ENCODE results near the gene MYO16.
"Not testable (repeated sequence)": the region's sequence is repeated elsewhere in the genome, so short reads cannot be mapped to it uniquely, and the experiment has no call there.

The MYO16 gene

GRCh38 chr13:108902405-108903155 is 273.2 kb downstream of the MYO16 start:
- no peaks in the 10 kb centered on the region for H3K4me1 ChIP-seq (ENCODE audit: control insufficient read depth in 2 of 2, insufficient read depth in 2 of 2, low read length in 2 of 2)
- no peaks in the 10 kb centered on the region for H3K36me3 ChIP-seq (ENCODE audit: control insufficient read depth in 2 of 2, insufficient read depth in 2 of 2, low read length in 2 of 2)
- no peak overlapping the region for H3K27ac ChIP-seq (ENCODE audit: low read depth in 2 of 2, low read length in 2 of 2)
- no peak overlapping the region for H3K4me3 ChIP-seq (ENCODE audit: low read length in 2 of 2)
- H3K27me3 ChIP-seq (ENCODE audit: control insufficient read depth in 2 of 2, insufficient read depth in 2 of 2, low read length in 2 of 2) = no peaks in the 10 kb centered on the region
- no peak overlapping the region for H3K9ac ChIP-seq (ENCODE audit: low read depth in 1 of 2, low read length in 2 of 2)
- H3K9me3 ChIP-seq (ENCODE audit: control insufficient read depth in 2 of 2, low read length in 2 of 2) = no peaks in the 10 kb centered on the region

DNA sequence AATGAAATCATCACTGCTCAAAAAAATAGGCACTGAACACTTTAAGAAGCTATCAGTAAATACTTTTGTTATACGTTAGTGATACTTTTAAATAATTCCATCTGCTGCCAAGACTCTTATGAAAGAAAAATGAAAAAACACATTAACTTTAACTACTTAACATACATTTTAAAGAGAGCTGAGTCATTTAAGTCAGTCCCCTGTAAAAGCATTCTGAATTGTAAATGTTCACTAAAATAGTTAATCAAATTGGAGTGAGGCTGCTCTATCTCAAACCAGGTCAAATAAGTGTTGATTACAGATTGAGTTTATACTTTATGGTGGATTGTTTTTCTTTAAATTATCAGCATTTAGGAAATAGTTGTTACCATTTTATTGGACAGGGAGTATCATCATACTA is 274.2 kb downstream of the MYO16 start:
- no peak overlapping the region for H3K4me3 ChIP-seq (ENCODE audit: low read length in 2 of 2)
- H3K27ac ChIP-seq (ENCODE audit: low read depth in 2 of 2, low read length in 2 of 2) = no peak overlapping the region
- H3K27me3 ChIP-seq (ENCODE audit: control insufficient read depth in 2 of 2, insufficient read depth in 2 of 2, low read length in 2 of 2) = no peaks in the 10 kb centered on the region
- H3K4me1 ChIP-seq (ENCODE audit: control insufficient read depth in 2 of 2, insufficient read depth in 2 of 2, low read length in 2 of 2) = no peaks in the 10 kb centered on the region
- no peaks in the 10 kb centered on the region for H3K9me3 ChIP-seq (ENCODE audit: control insufficient read depth in 2 of 2, low read length in 2 of 2)
- no peak overlapping the region for H3K9ac ChIP-seq (ENCODE audit: low read depth in 1 of 2, low read length in 2 of 2)
- H3K36me3 ChIP-seq (ENCODE audit: control insufficient read depth in 2 of 2, insufficient read depth in 2 of 2, low read length in 2 of 2) = no peaks in the 10 kb centered on the region

DNA sequence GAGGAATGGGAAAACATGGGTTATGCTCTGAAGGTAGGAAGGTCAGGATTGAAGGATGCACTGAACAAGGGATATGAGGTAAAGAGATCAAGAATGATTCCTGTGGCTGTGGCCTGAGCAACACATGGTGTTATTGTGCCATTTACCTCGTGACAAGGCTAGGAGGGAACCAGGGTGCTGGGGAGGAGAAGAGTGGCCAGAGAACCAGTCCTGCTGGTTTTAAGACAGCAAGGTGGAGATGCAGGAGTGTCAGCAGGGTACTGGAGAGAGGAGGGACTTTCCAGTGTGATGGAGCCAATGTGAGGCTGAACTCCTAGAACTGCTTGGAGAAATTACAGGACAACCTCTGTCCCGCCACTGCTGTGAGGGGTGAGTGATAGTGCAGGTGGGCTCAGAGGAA is 282.4 kb downstream of the MYO16 start:
- H3K4me1 ChIP-seq (ENCODE audit: control insufficient read depth in 2 of 2, insufficient read depth in 2 of 2, low read length in 2 of 2) = peaks cover 0 to 9% of the 10 kb centered on the region in 2 donors
- H3K9me3 ChIP-seq (ENCODE audit: control insufficient read depth in 2 of 2, low read length in 2 of 2) = no peaks in the 10 kb centered on the region
- H3K27ac ChIP-seq (ENCODE audit: low read depth in 2 of 2, low read length in 2 of 2) = no peak overlapping the region
- no peak overlapping the region for H3K9ac ChIP-seq (ENCODE audit: low read depth in 1 of 2, low read length in 2 of 2)
- no peaks in the 10 kb centered on the region for H3K36me3 ChIP-seq (ENCODE audit: control insufficient read depth in 2 of 2, insufficient read depth in 2 of 2, low read length in 2 of 2)
- no peak overlapping the region for H3K4me3 ChIP-seq (ENCODE audit: low read length in 2 of 2)
- H3K27me3 ChIP-seq (ENCODE audit: control insufficient read depth in 2 of 2, insufficient read depth in 2 of 2, low read length in 2 of 2) = no peaks in the 10 kb centered on the region

DNA sequence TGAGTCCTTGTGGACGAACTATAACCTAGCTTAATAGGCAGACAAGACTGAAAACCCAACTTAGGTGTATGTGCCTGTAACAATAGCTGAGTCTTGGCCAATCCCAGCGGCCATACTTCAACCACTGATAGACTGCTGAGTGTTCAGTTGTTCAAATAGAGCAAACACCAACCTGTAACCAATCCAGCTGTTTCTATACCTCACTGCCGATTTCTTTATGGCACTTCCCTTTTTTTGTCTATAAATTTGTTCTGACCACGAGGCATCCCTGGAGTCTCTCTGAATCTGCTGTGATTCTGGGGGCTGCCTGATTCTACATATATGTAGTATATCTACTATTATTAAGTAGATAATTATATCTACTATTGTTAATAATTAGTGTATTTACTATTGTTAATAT is 284.3 kb downstream of the MYO16 start:
- H3K27ac ChIP-seq (ENCODE audit: low read depth in 2 of 2, low read length in 2 of 2); H3K4me3 ChIP-seq (ENCODE audit: low read length in 2 of 2); H3K27me3 ChIP-seq (ENCODE audit: control insufficient read depth in 2 of 2, insufficient read depth in 2 of 2, low read length in 2 of 2); H3K9me3 ChIP-seq (ENCODE audit: control insufficient read depth in 2 of 2, low read length in 2 of 2); H3K4me1 ChIP-seq (ENCODE audit: control insufficient read depth in 2 of 2, insufficient read depth in 2 of 2, low read length in 2 of 2); H3K9ac ChIP-seq (ENCODE audit: low read depth in 1 of 2, low read length in 2 of 2); H3K36me3 ChIP-seq (ENCODE audit: control insufficient read depth in 2 of 2, insufficient read depth in 2 of 2, low read length in 2 of 2): not testable (repeated sequence)

GRCh38 chr13:108915095-108915633 is 285.8 kb downstream of the MYO16 start:
- no peak overlapping the region for H3K9ac ChIP-seq (ENCODE audit: low read depth in 1 of 2, low read length in 2 of 2)
- no peaks in the 10 kb centered on the region for H3K9me3 ChIP-seq (ENCODE audit: control insufficient read depth in 2 of 2, low read length in 2 of 2)
- H3K27me3 ChIP-seq (ENCODE audit: control insufficient read depth in 2 of 2, insufficient read depth in 2 of 2, low read length in 2 of 2) = no peaks in the 10 kb centered on the region
- no peaks in the 10 kb centered on the region for H3K36me3 ChIP-seq (ENCODE audit: control insufficient read depth in 2 of 2, insufficient read depth in 2 of 2, low read length in 2 of 2)
- peak overlapping the region in 1 of 2 donors; percentile 4 for H3K27ac ChIP-seq (ENCODE audit: low read depth in 2 of 2, low read length in 2 of 2)
- H3K4me1 ChIP-seq (ENCODE audit: control insufficient read depth in 2 of 2, insufficient read depth in 2 of 2, low read length in 2 of 2) = peaks cover 0 to 9% of the 10 kb centered on the region in 2 donors
- peak overlapping the region; percentile 8 to 48 for H3K4me3 ChIP-seq (ENCODE audit: low read length in 2 of 2)

- peaks cover 0 to 9% of the 10 kb centered on the region in 2 donors for H3K4me1 ChIP-seq (ENCODE audit: control insufficient read depth in 2 of 2, insufficient read depth in 2 of 2, low read length in 2 of 2)
- no peaks in the 10 kb centered on the region for H3K36me3 ChIP-seq (ENCODE audit: control insufficient read depth in 2 of 2, insufficient read depth in 2 of 2, low read length in 2 of 2)
- H3K27me3 ChIP-seq (ENCODE audit: control insufficient read depth in 2 of 2, insufficient read depth in 2 of 2, low read length in 2 of 2) = no peaks in the 10 kb centered on the region
- H3K9ac ChIP-seq (ENCODE audit: low read depth in 1 of 2, low read length in 2 of 2) = no peak overlapping the region
- H3K27ac ChIP-seq (ENCODE audit: low read depth in 2 of 2, low read length in 2 of 2) = peak overlapping the region in 1 of 2 donors; percentile 4
- peak overlapping the region; percentile 10 to 48 for H3K4me3 ChIP-seq (ENCODE audit: low read length in 2 of 2)
- H3K9me3 ChIP-seq (ENCODE audit: control insufficient read depth in 2 of 2, low read length in 2 of 2) = no peaks in the 10 kb centered on the region
Observed at GRCh38 chr13:108915634-108916512, 286.5 kb downstream of the MYO16 start.

GRCh38 chr13:108917581-108917980 is 288.2 kb downstream of the MYO16 start:
- Histone ChIP-seq H3K9me3 (ENCODE audit: control insufficient read depth in 2 of 2, low read length in 2 of 2) (no peaks in the 10 kb centered on the region), H3K36me3 (ENCODE audit: control insufficient read depth in 2 of 2, insufficient read depth in 2 of 2, low read length in 2 of 2) (no peaks in the 10 kb centered on the region), H3K27me3 (ENCODE audit: control insufficient read depth in 2 of 2, insufficient read depth in 2 of 2, low read length in 2 of 2) (no peaks in the 10 kb centered on the region), H3K27ac (ENCODE audit: low read depth in 2 of 2, low read length in 2 of 2) (no peak overlapping the region), H3K9ac (ENCODE audit: low read depth in 1 of 2, low read length in 2 of 2) (no peak overlapping the region), H3K4me3 (ENCODE audit: low read length in 2 of 2) (no peak overlapping the region), H3K4me1 (ENCODE audit: control insufficient read depth in 2 of 2, insufficient read depth in 2 of 2, low read length in 2 of 2) (peaks cover 0 to 9% of the 10 kb centered on the region in 2 donors)

GRCh38 chr13:108919036-108919907 is 289.9 kb downstream of the MYO16 start:
- Histone ChIP-seq H3K9me3 (ENCODE audit: control insufficient read depth in 2 of 2, low read length in 2 of 2) (no peaks in the 10 kb centered on the region), H3K36me3 (ENCODE audit: control insufficient read depth in 2 of 2, insufficient read depth in 2 of 2, low read length in 2 of 2) (no peaks in the 10 kb centered on the region), H3K9ac (ENCODE audit: low read depth in 1 of 2, low read length in 2 of 2) (no peak overlapping the region), H3K4me1 (ENCODE audit: control insufficient read depth in 2 of 2, insufficient read depth in 2 of 2, low read length in 2 of 2) (peaks cover 0 to 9% of the 10 kb centered on the region in 2 donors), H3K4me3 (ENCODE audit: low read length in 2 of 2) (no peak overlapping the region), H3K27ac (ENCODE audit: low read depth in 2 of 2, low read length in 2 of 2) (no peak overlapping the region), H3K27me3 (ENCODE audit: control insufficient read depth in 2 of 2, insufficient read depth in 2 of 2, low read length in 2 of 2) (no peaks in the 10 kb centered on the region)

GRCh38 chr13:108920137-108920536 is 290.7 kb downstream of the MYO16 start:
- Histone ChIP-seq H3K9ac (ENCODE audit: low read depth in 1 of 2, low read length in 2 of 2) (no peak overlapping the region), H3K4me1 (ENCODE audit: control insufficient read depth in 2 of 2, insufficient read depth in 2 of 2, low read length in 2 of 2) (peaks cover 0 to 9% of the 10 kb centered on the region in 2 donors), H3K27me3 (ENCODE audit: control insufficient read depth in 2 of 2, insufficient read depth in 2 of 2, low read length in 2 of 2) (no peaks in the 10 kb centered on the region), H3K9me3 (ENCODE audit: control insufficient read depth in 2 of 2, low read length in 2 of 2) (no peaks in the 10 kb centered on the region), H3K27ac (ENCODE audit: low read depth in 2 of 2, low read length in 2 of 2) (no peak overlapping the region), H3K36me3 (ENCODE audit: control insufficient read depth in 2 of 2, insufficient read depth in 2 of 2, low read length in 2 of 2) (no peaks in the 10 kb centered on the region), H3K4me3 (ENCODE audit: low read length in 2 of 2) (no peak overlapping the region)

All from mucosa of rectum (tissue), 2 donors.